HG03108 (cell line): ENCODE data around the gene ELF2.
A peak's percentile ranks its signal among the peaks of the same experiment; 100 is the strongest.
"Not testable (repeated sequence)": the region's sequence is repeated elsewhere in the genome, so short reads cannot be mapped to it uniquely, and the experiment has no call there.

ENCODE experiments used
- ATAC-seq: cut with Tn5 transposase; IDR thresholded peaks from one replicate; pipeline ENCODE4 v1.9.1; 2021; ENCODE audit warnings: moderate library complexity; ENCODE audit not compliant: unreplicated experiment

ELF2 gene

GRCh38 chr4:139144911-139145551 lies 32.0 kb downstream of the ELF2 start:
- no peak for ATAC-seq

- no peak for ATAC-seq
These were observed 32.7 kb downstream of the ELF2 start for GRCh38 chr4:139144161-139144859.

GRCh38 chr4:139142980-139143379 lies 34.0 kb downstream of the ELF2 start:
- ATAC-seq, result no peak

GRCh38 chr4:139142087-139142486 lies 34.9 kb downstream of the ELF2 start:
- ATAC-seq, result peak; percentile 75

GRCh38 chr4:139137763-139138162 lies 39.3 kb downstream of the ELF2 start:
- ATAC-seq, result no peak

- no peak for ATAC-seq
These were observed 42.6 kb downstream of the ELF2 start for GRCh38 chr4:139134403-139134802.

- no peak for ATAC-seq
These were observed 45.7 kb downstream of the ELF2 start for GRCh38 chr4:139131209-139131870.

- ATAC-seq, result no peak
These were observed 47.8 kb downstream of the ELF2 start for GRCh38 chr4:139129206-139129605.

GRCh38 chr4:139126898-139127297 lies 50.1 kb downstream of the ELF2 start:
- no peak for ATAC-seq

- ATAC-seq, result no peak
These were observed 53.1 kb downstream of the ELF2 start for GRCh38 chr4:139123910-139124309.

- no peak for ATAC-seq
These were observed 58.7 kb downstream of the ELF2 start for GRCh38 chr4:139118365-139118764.

- ATAC-seq, result no peak
These were observed 61.8 kb downstream of the ELF2 start for GRCh38 chr4:139115226-139115625.

- ATAC-seq, result not testable (repeated sequence)
These were observed 62.2 kb downstream of the ELF2 start for GRCh38 chr4:139114795-139115194.

GRCh38 chr4:139112650-139113049 lies 64.4 kb downstream of the ELF2 start:
- ATAC-seq, result no peak

- ATAC-seq, result no peak
These were observed 68.4 kb downstream of the ELF2 start for GRCh38 chr4:139108567-139109128.

GRCh38 chr4:139099366-139099982 lies 77.5 kb downstream of the ELF2 start:
- ATAC-seq, result peak; percentile 66

GRCh38 chr4:139092271-139092670 lies 84.7 kb downstream of the ELF2 start:
- ATAC-seq, result no peak

GRCh38 chr4:139085141-139085540 lies 91.9 kb downstream of the ELF2 start:
- ATAC-seq, result no peak

GRCh38 chr4:139084804-139085093 lies 92.3 kb downstream of the ELF2 start:
- ATAC-seq, result no peak

- peak; percentile 52 for ATAC-seq
These were observed 92.8 kb downstream of the ELF2 start for GRCh38 chr4:139083956-139084803.

- ATAC-seq, result peak; percentile 26
These were observed 93.4 kb downstream of the ELF2 start for GRCh38 chr4:139083607-139083955.
